ENCODE measurements around the gene DGKG. TPM values are rescaled to one million over a fixed set of nuclear protein-coding genes. Genes with fewer than 3 reads are reported as not detected.

DGKG gene
- total and polyA plus RNA-seq, 3 donors from 2014 or later: 0.68 to 1.2 (median 1.1) TPM

DNA sequence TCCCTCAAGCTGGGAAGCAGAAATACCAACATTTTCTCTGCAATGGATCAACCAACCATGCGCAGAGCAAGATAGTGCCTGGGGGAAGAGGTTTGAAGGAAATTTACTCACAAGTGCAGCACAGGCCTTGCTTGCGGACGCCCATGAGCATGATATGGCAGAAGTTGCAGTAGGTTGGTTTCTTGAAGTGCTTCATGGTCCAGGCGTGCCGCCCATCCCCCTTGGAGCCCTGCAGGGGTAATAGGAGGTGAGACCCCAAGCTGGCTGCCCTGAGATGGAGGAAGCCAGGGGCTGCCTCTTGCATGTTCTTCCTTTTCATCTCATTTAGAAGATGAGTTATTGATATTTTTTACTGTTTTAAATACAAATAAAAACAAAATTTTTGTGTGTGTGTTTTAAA lies 86.6 kb downstream of the DGKG start:
- H3K4me1 ChIP-seq: no peaks in the 10 kb centered on the region
- no peak for DNase-seq
- H3K9me3 ChIP-seq: no peaks in the 10 kb centered on the region
- WGBS, 2 donors: 92 to 97% methylated on average over 5 of the region's 5 CpGs
- H3K27me3 ChIP-seq: no peaks in the 10 kb centered on the region
- no peak overlapping the region for H3K27ac ChIP-seq
- H3K4me3 ChIP-seq: no peak overlapping the region
- H3K36me3 ChIP-seq (ENCODE audit: low read depth, missing control alignments): no peaks in the 10 kb centered on the region
- TF ChIP-seq, protein P1, sequence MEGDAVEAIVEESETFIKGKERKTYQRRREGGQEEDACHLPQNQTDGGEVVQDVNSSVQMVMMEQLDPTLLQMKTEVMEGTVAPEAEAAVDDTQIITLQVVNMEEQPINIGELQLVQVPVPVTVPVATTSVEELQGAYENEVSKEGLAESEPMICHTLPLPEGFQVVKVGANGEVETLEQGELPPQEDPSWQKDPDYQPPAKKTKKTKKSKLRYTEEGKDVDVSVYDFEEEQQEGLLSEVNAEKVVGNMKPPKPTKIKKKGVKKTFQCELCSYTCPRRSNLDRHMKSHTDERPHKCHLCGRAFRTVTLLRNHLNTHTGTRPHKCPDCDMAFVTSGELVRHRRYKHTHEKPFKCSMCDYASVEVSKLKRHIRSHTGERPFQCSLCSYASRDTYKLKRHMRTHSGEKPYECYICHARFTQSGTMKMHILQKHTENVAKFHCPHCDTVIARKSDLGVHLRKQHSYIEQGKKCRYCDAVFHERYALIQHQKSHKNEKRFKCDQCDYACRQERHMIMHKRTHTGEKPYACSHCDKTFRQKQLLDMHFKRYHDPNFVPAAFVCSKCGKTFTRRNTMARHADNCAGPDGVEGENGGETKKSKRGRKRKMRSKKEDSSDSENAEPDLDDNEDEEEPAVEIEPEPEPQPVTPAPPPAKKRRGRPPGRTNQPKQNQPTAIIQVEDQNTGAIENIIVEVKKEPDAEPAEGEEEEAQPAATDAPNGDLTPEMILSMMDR (IDR thresholded peaks at IDR 0.05): no peak
- TF ChIP-seq POLR2A (IDR thresholded peaks at IDR 0.05): no peak
- intact Hi-C loops (cut with DNase I; ENCODE audit: low total_unique reads): no loop called here

DNA sequence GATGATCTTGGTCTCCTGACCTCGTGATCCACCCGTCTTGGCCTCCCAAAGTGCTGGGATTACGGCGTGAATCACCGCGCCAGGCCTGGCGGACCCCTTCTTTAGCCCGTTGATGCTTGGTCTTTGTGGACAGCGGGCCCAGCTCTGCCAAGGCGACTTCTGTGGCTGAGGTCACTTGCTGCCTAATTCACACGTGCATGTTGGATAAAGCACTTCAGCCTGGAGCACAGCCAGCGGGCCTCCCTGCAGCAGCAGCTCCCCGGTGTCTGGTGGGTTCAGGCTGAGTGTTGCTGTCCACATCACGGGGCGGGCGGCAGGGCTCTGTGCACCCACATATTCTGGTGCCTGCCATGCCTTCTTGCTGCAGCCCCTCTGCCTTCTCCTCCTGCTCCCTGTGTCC lies 88.4 kb downstream of the DGKG start:
- no peak for DNase-seq
- WGBS, 2 donors: 78 to 89% methylated on average over 12 to 14 of the region's 16 CpGs
- Histone ChIP-seq H3K4me1 (no peaks in the 10 kb centered on the region), H3K27ac (no peak overlapping the region), H3K4me3 (no peak overlapping the region), H3K9me3 (no peaks in the 10 kb centered on the region), H3K36me3 (ENCODE audit: low read depth, missing control alignments) (no peaks in the 10 kb centered on the region), H3K27me3 (no peaks in the 10 kb centered on the region)
- intact Hi-C loops (cut with DNase I; ENCODE audit: low total_unique reads): no loop called here
- TF ChIP-seq POLR2A (IDR thresholded peaks at IDR 0.05): no peak
- TF ChIP-seq, protein P1 (IDR thresholded peaks at IDR 0.05): no peak

DNA sequence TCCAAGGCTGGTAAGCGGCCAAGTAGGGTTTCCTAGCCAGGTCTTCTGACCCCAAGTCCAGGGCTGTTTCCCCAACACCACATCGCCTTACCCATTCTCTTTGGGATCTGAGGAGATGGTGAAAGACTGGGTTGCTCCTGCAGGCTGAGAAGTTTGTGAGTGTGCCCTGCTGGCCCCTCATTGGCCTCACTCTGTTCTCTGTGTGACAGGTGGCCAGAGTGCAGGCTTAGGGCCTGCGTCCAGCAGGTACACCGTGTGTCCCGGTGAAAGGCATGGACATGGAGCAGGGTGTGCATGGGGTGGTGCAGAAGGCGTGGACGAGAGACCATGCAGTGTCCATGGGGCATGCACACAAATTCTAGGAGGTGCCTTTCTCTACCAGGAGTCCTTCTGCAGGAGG lies 91.3 kb downstream of the DGKG start:
- H3K9me3 ChIP-seq: no peaks in the 10 kb centered on the region
- DNase-seq: no peak
- no peaks in the 10 kb centered on the region for H3K4me1 ChIP-seq
- TF ChIP-seq, protein P1 (IDR thresholded peaks at IDR 0.05): no peak
- H3K27ac ChIP-seq: no peak overlapping the region
- H3K36me3 ChIP-seq (ENCODE audit: low read depth, missing control alignments): no peaks in the 10 kb centered on the region
- no peak overlapping the region for H3K4me3 ChIP-seq
- no peaks in the 10 kb centered on the region for H3K27me3 ChIP-seq
- intact Hi-C loops (cut with DNase I; ENCODE audit: low total_unique reads): no loop called here
- 91 to 94% methylated on average over 7 of the region's 7 CpGs for WGBS, 2 donors

DNA sequence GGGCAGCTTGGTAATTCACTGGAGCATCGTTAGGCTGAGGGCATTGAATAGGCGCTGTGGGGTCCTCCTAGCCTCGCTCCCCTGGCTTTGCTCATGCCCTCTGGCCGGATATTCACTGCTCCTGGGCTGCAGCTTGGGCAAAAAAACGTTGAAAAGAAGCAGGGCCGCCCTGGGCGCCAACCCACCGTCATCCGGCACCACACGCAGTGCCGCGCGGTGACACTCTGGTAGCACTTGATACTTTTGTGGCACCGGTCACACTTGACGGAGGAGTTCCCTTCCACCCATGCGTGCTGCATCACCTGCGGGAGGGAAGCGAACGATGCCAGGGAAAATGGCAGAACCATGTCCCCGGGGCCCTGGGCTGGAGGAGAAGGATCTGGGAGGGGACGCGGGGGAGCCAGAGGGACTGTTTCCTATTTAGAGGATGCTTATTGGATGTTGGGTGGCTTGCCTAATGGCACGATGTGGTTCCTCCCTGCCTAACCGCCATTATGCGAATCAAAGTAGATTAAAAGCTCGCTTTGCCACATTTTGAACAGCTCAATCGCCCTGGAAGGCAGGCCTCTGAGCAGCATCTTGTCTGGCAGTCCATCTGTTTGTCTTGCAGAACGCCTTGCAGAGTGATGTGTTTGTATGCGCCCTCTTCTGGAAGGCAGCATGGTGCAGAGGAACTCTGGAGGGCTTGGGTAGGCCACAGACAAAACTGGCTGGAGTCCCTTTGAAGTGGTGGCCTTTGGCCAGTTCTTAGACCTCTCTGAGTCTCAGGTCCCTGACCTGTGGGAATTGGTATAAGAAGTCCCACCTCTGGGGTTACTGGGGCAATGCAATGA lies 93.2 kb downstream of the DGKG start:
- Histone ChIP-seq H3K27ac (no peak overlapping the region), H3K36me3 (ENCODE audit: low read depth, missing control alignments) (no peaks in the 10 kb centered on the region), H3K4me1 (no peaks in the 10 kb centered on the region), H3K4me3 (no peak overlapping the region), H3K9me3 (no peaks in the 10 kb centered on the region), H3K27me3 (no peaks in the 10 kb centered on the region)
- 91 to 95% methylated on average over 29 of the region's 29 CpGs for WGBS, 2 donors
- intact Hi-C loops (cut with DNase I; ENCODE audit: low total_unique reads): loop anchor here (10.0 kb wide), 1 partner anchor 266 kb away; no protein-coding TSS in a partner anchor
- TF ChIP-seq POLR2A (IDR thresholded peaks at IDR 0.05): no peak
- TF ChIP-seq, protein P1 (IDR thresholded peaks at IDR 0.05): no peak
- DNase-seq: no peak

DNA sequence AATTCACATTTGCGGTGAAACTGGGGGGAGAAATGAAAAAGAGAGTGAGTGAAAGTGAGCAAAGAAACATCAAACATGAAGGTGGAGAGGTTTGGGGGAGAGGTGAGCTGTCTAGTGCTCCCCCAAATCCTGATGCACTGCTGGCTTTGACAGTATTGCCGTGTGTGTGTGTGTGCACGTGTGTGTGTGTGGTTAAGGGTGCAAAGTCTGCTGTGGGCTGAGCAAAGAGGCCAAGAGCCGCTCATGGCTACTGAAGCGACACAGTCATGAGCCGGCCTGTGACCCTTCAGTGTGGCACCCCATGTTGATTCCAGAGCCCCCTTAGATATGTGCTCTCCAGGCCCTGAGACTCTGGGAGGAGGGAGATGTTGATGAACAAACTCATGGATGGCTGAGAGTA lies 94.3 kb downstream of the DGKG start:
- no peaks in the 10 kb centered on the region for H3K4me1 ChIP-seq
- no peak overlapping the region for H3K27ac ChIP-seq
- H3K36me3 ChIP-seq (ENCODE audit: low read depth, missing control alignments): no peaks in the 10 kb centered on the region
- H3K4me3 ChIP-seq: no peak overlapping the region
- H3K27me3 ChIP-seq: no peaks in the 10 kb centered on the region
- DNase-seq: no peak
- intact Hi-C loops (cut with DNase I; ENCODE audit: low total_unique reads): loop anchor here (10.0 kb wide), 1 partner anchor 267 kb away; no protein-coding TSS in a partner anchor
- TF ChIP-seq, protein P1 (IDR thresholded peaks at IDR 0.05): no peak
- TF ChIP-seq POLR2A (IDR thresholded peaks at IDR 0.05): no peak
- WGBS, 2 donors: 94 to 97% methylated on average over 3 to 6 of the region's 6 CpGs
- H3K9me3 ChIP-seq: no peaks in the 10 kb centered on the region

All from testis (tissue), 3 donors.